Bronchial epithelial cell (primary cell): ENCODE results near the gene CFAP54. TPM values are rescaled to one million over a fixed set of nuclear protein-coding genes. Genes with fewer than 3 reads are reported as not detected.

Experiments used
- DNase-seq: peaks from one replicate; pipeline ENCODE4 v3.0.0-alpha.2; 2010; ENCODE audit warnings: low read depth
- FAIRE-seq: peaks from 2 replicates; lab custom pipeline; 2011; peaks lifted over from hg19 to GRCh38; lab: Jason Lieb, UNC
- H3K27me3 ChIP-seq: 2 replicates; pipeline ENCODE4 v1.5.1; 2011; ENCODE audit warnings: low read length; ENCODE audit not compliant: control insufficient read depth, insufficient read depth
- H3K36me3 ChIP-seq: 2 replicates; pipeline ENCODE4 v1.5.1; 2011; ENCODE audit warnings: low read length; ENCODE audit not compliant: control insufficient read depth, insufficient read depth
- H3K4me3 ChIP-seq: 2 replicates; pipeline ENCODE4 v1.5.1; 2011; ENCODE audit warnings: mild to moderate bottlenecking, low read depth, low read length, control low read depth
- CTCF ChIP-seq: IDR thresholded peaks from 2 replicates; pipeline ENCODE4 v1.5.1; 2011; ENCODE audit warnings: mild to moderate bottlenecking, moderate library complexity, low read length, control low read depth, inconsistent platforms; ENCODE audit not compliant: insufficient read depth, severe bottlenecking
- total RNA-seq: library from RNA; depleted of rRNA; stranded (reverse); fragments of >200 nt; gene quantifications from 2 replicates; pipeline ENCODE4 v1.2.1, GENCODE V29; 2014

CFAP54 gene
- total RNA-seq, 1 donor from 2014 or later: 0.26 TPM

GRCh38 chr12:96447256-96447655 lies 42.1 kb upstream of the CFAP54 start:
- Histone ChIP-seq H3K4me3 (no peak overlapping the region), H3K36me3 (no peaks in the 10 kb centered on the region), H3K27me3 (no peaks in the 10 kb centered on the region)
- DNase-seq (no peak), FAIRE-seq (no peak)
- TF ChIP-seq CTCF: no peak

GRCh38 chr12:96448300-96448699 lies 41.1 kb upstream of the CFAP54 start:
- H3K36me3 ChIP-seq: no peaks in the 10 kb centered on the region
- no peak overlapping the region for H3K4me3 ChIP-seq
- FAIRE-seq: no peak
- no peak for TF ChIP-seq CTCF
- DNase-seq: peak; percentile 89
- no peaks in the 10 kb centered on the region for H3K27me3 ChIP-seq

- DNase-seq (peak; percentile 76), FAIRE-seq (no peak)
- Histone ChIP-seq H3K4me3 (no peak overlapping the region), H3K27me3 (no peaks in the 10 kb centered on the region), H3K36me3 (no peaks in the 10 kb centered on the region)
- no peak for TF ChIP-seq CTCF
Observed at GRCh38 chr12:96452261-96452922, 37.0 kb upstream of the CFAP54 start.

- DNase-seq: peak; percentile 82
- FAIRE-seq: no peak
Observed at GRCh38 chr12:96454396-96454795, 35.0 kb upstream of the CFAP54 start.

GRCh38 chr12:96456265-96456974 lies 33.0 kb upstream of the CFAP54 start:
- no peaks in the 10 kb centered on the region for H3K36me3 ChIP-seq
- no peak overlapping the region for H3K4me3 ChIP-seq
- DNase-seq (peak; percentile 67), FAIRE-seq (no peak)
- TF ChIP-seq CTCF: no peak
- H3K27me3 ChIP-seq: no peaks in the 10 kb centered on the region

More at GRCh38 chr12:96454396-96454795, 35.0 kb upstream of the CFAP54 start:
- H3K36me3 ChIP-seq: no peaks in the 10 kb centered on the region
- TF ChIP-seq CTCF: no peak
- no peak overlapping the region for H3K4me3 ChIP-seq
- no peaks in the 10 kb centered on the region for H3K27me3 ChIP-seq
